Fibroblast of the aortic adventitia (primary cell): ENCODE measurements around the gene CYB561D1. TPM values are rescaled to one million over a fixed set of nuclear protein-coding genes. Genes with fewer than 3 reads are reported as not detected.

Experiments
- DNase-seq: peaks from one replicate; pipeline ENCODE4 v3.0.0-alpha.2; 2010; ENCODE audit warnings: low read depth
- H3K4me3 ChIP-seq: 2 replicates; pipeline ENCODE4 v1.5.1; 2011; ENCODE audit warnings: low read depth, mild to moderate bottlenecking, control low read depth, low read length, moderate library complexity
- total RNA-seq: library from RNA; depleted of rRNA; stranded (reverse); fragments of >200 nt; gene quantifications from 2 replicates; pipeline ENCODE4 v1.2.3, GENCODE V29; 2012; ENCODE audit warnings: low replicate concordance
- TF ChIP-seq, protein P1 (sequence below): IDR thresholded peaks from 2 replicates; pipeline ENCODE4 v1.5.1; 2011; ENCODE audit warnings: mild to moderate bottlenecking, low read length, control low read depth, inconsistent platforms; ENCODE audit not compliant: insufficient read depth

Gene CYB561D1
- total RNA-seq, 1 donor: 8.1 TPM

DNA sequence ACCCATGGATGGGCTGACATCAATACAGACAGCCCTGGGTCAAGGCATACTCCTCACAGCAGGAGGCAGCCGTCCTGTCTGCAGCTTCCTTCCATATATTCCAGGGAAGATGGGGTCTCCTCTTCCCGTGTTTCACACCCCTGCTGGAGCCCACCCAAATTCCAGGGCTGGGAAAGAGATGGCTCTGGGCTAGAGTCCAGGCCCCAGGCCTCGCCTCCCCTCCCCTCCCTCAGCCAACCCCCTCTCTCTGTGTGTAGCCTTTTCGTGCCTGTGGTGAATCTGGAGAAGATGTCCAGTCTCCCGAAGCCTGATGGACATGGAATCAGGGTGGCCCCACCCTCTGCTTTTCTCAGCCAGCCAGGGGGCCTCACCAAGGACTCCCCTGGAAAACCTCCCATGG, 6.6 kb upstream of the CYB561D1 start:
- TF ChIP-seq, protein P1, sequence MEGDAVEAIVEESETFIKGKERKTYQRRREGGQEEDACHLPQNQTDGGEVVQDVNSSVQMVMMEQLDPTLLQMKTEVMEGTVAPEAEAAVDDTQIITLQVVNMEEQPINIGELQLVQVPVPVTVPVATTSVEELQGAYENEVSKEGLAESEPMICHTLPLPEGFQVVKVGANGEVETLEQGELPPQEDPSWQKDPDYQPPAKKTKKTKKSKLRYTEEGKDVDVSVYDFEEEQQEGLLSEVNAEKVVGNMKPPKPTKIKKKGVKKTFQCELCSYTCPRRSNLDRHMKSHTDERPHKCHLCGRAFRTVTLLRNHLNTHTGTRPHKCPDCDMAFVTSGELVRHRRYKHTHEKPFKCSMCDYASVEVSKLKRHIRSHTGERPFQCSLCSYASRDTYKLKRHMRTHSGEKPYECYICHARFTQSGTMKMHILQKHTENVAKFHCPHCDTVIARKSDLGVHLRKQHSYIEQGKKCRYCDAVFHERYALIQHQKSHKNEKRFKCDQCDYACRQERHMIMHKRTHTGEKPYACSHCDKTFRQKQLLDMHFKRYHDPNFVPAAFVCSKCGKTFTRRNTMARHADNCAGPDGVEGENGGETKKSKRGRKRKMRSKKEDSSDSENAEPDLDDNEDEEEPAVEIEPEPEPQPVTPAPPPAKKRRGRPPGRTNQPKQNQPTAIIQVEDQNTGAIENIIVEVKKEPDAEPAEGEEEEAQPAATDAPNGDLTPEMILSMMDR: no peak
- no peak overlapping the region for H3K4me3 ChIP-seq
- no peak for DNase-seq

DNA sequence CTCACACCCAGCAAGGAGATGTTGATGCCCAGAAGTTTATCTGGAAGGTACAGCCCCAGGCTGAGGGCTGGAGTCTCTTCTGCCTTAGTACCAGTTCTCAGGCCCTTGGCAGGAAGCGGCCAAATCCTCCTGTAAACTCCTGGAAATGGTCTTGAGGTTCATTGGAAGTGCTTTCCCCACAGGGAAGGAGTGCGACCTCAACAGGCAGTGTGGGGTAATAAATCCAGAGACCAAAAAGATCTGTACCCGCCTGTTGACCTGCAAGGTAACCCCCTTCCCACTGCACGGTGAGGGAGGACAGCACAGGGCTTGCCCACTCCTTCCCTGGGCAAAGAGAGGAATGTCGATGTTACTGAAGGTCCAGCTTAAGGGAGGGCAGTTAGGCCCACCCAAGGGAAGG, 5.7 kb upstream of the CYB561D1 start:
- TF ChIP-seq, protein P1: no peak
- no peak overlapping the region for H3K4me3 ChIP-seq
- DNase-seq: no peak

DNA sequence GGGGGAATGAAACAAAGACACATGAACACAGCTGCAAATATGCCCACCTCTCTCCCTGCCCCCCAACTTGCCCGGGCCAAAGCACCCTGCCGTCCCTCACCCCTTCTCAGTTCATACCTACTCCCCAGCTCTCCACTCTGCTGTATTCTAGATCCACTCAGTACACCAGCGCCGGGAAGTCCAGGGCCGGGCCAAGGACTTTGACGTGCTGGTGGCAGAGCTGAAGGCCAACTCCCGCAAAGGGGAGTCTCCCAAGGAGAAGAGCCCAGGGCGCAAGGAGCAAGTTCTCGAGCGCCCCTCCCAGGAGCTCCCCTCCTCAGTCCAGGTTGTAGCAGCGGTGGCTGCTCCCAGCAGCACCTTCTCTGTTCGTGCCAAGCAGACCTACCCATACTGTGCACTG, 5.2 kb upstream of the CYB561D1 start:
- DNase-seq: no peak
- no peak overlapping the region for H3K4me3 ChIP-seq
- TF ChIP-seq, protein P1: no peak

DNA sequence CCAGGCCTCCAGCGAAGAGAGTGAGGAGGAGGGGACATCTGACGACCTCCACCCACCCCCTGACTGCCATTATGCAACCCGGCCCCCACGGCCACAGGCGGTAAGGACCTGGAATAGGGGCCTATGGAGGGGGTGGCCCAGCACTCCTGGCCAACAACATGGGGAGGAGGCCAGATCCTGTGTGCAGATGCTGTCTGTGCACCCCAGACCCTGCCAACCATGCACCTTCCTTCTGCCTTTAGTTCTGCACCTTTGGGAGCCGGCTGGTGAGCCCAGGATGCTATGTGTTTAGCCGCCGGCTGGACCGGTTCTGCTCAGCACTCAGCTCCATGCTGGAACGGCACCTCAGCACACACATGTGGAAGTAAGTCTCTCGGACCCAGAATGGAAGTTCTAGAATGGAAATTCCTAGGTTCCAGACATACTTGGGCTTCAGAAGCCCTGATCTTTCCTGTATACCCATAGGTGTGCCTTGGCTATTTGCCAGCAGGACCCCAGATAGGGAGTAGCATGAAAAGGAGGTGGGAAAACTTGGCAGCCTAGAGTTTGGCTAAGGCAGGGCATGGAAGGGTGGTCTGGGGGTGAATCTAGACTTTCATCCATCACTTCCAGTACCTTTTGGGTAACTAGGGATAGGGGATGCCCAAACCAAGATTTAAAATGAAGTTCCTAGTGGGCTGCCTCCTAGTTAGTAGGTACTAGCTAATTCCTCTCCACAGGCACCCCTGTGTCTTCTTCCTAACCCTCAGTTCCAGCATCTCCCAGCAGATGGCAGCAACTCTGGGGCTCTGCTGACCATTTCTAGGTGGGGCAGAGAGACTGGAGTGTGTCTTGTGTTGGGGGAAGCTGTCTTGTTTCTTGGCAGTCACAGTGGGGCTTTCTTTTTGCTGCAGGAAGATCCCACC, 3.6 kb upstream of the CYB561D1 start:
- TF ChIP-seq, protein P1: peak; percentile 96

DNA sequence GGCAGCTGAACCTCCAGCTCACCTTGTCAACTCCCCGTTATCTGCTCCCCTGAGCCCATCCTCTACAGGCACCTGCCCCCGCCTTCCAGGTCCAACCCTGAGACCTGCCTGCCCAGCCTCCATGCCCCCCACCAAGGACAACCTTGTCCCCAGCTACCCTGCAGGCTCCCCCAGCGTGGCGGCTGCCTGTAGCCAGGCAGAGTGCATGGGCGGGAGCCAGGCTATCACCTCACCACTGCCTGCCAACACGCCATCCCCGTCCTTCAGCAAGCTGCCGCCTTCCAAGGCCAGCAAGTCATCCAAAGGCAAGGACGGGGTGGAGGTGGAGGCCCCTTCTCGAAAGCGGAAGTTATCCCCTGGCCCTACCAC, 3.0 kb upstream of the CYB561D1 start:
- TF ChIP-seq, protein P1: no peak
- DNase-seq: no peak

More for the DNA sequence above, 3.6 kb upstream of the CYB561D1 start:
- no peak overlapping the region for H3K4me3 ChIP-seq
- peak; percentile 77 for DNase-seq

DNA sequence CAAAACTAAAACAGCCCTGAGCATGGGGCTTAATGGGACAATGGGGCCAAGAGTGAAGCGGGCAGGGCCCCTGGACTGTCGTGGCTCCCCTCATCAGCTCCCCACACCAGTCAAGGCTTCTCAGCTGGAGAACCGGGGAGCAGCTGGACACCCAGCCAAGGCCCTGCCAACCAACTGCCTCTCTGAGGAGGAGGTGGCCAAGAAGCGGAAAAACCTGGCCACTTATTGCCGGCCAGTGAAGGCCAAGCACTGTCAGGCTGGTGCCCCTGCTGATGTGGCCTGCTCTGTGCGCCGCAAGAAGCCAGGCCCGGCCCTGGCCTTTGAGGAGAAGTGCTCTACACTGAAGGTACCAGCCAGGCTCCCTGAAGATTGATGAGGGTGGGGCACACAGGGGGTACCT, 2.5 kb upstream of the CYB561D1 start:
- no peak overlapping the region for H3K4me3 ChIP-seq
- TF ChIP-seq, protein P1: no peak
- DNase-seq: no peak

More for the DNA sequence above, 3.0 kb upstream of the CYB561D1 start:
- no peak overlapping the region for H3K4me3 ChIP-seq
